GM18505 (cell line): Measurements from ENCODE around the gene TRIM10.

Experiments used
- ATAC-seq: cut with Tn5 transposase; IDR thresholded peaks from one replicate; pipeline ENCODE4 v1.9.1; 2021; ENCODE audit not compliant: unreplicated experiment
- POLR2A ChIP-seq: IDR thresholded peaks from 4 replicates; pipeline ENCODE4 v1.6.1; 2011; ENCODE audit warnings: borderline replicate concordance; ENCODE audit not compliant: insufficient read depth, insufficient read length; ENCODE audit errors: extremely low read depth

Gene TRIM10

GRCh38 chr6:30194797-30195690 lies 34.0 kb upstream of the TRIM10 start:
- no peak for TF ChIP-seq POLR2A
- ATAC-seq, result no peak

GRCh38 chr6:30192076-30192475 lies 31.1 kb upstream of the TRIM10 start:
- ATAC-seq, result no peak
- no peak for TF ChIP-seq POLR2A

GRCh38 chr6:30188541-30188940 lies 27.5 kb upstream of the TRIM10 start:
- ATAC-seq, result no peak
- no peak for TF ChIP-seq POLR2A

- no peak for TF ChIP-seq POLR2A
- no peak for ATAC-seq
Measured at GRCh38 chr6:30185846-30186484, 25.0 kb upstream of the TRIM10 start.

GRCh38 chr6:30184417-30185031 lies 23.5 kb upstream of the TRIM10 start:
- no peak for ATAC-seq
- TF ChIP-seq POLR2A, result no peak

- TF ChIP-seq POLR2A, result no peak
- no peak for ATAC-seq
Measured at GRCh38 chr6:30180145-30180544, 19.1 kb upstream of the TRIM10 start.

- no peak for ATAC-seq
- TF ChIP-seq POLR2A, result no peak
Measured at GRCh38 chr6:30178837-30179236, 17.8 kb upstream of the TRIM10 start.

GRCh38 chr6:30175765-30176164 lies 14.8 kb upstream of the TRIM10 start:
- ATAC-seq, result no peak

GRCh38 chr6:30172681-30173080 lies 11.7 kb upstream of the TRIM10 start:
- no peak for TF ChIP-seq POLR2A
- ATAC-seq, result no peak

More at GRCh38 chr6:30175765-30176164, 14.8 kb upstream of the TRIM10 start:
- TF ChIP-seq POLR2A, result no peak

GRCh38 chr6:30171677-30172471 lies 10.9 kb upstream of the TRIM10 start:
- no peak for ATAC-seq
- no peak for TF ChIP-seq POLR2A

GRCh38 chr6:30169658-30170614 lies 8.9 kb upstream of the TRIM10 start:
- TF ChIP-seq POLR2A, result no peak
- no peak for ATAC-seq

- ATAC-seq, result no peak
Measured at GRCh38 chr6:30168741-30169140, 7.7 kb upstream of the TRIM10 start.

More at GRCh38 chr6:30168741-30169140, 7.7 kb upstream of the TRIM10 start:
- TF ChIP-seq POLR2A, result no peak
